ENCODE results near the gene NMNAT1.
"Not testable (repeated sequence)": the region's sequence is repeated elsewhere in the genome, so short reads cannot be mapped to it uniquely, and the experiment has no call there.

Gene NMNAT1

DNA sequence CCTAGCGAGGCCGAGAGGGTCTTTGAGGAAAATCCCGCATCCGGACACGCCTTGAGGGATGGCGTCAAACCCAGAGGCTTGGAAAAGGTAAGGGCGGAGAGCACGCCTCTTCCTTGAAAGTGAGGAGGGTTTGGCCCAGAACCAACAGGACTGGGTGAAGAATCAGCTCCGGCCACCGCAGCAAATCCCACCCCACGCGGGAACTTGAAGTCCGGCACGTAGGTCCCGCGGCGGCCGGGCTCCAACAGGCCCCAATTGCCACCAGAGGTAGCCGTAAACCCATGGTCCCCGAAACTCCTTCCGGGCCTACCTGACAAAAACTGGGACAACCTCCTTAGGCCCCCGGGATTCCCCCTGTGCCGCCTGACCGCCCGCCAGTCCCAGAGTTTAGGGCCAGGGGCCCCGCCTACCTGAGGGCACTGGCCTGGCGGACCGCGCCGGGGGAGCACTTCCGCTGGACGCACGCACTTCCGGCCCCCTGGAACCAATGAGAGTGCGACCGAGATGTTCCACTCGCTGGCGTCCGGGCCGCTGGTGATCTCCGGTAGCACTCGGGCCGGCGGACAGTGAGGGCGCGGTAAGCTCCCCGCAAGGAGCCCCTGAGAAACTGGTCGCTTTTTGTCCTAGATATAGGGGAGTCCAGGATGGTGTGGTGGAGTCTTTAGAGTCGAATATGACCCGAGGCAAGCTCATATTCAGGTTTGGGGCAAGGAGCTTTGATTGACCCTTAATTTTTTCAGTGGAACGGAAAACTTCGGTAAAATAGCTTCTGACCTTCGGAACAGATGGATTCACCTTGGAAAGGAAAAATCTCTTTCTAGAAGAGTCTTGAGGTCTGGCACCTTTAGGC lies at the start of gene NMNAT1, which contains the start of gene LZIC:
TSS of gene NMNAT1 (plus strand) at position 537 of the 850 bp plus-strand sequence. CDS start 28,599 bp downstream, outside the sequence.
TSS of gene LZIC (minus strand) at position 453 of the 850 bp plus-strand sequence. CDS start 6,772 bp downstream, outside the sequence.
- peak; percentile 34 to 96 (median 88) for DNase-seq

DNA sequence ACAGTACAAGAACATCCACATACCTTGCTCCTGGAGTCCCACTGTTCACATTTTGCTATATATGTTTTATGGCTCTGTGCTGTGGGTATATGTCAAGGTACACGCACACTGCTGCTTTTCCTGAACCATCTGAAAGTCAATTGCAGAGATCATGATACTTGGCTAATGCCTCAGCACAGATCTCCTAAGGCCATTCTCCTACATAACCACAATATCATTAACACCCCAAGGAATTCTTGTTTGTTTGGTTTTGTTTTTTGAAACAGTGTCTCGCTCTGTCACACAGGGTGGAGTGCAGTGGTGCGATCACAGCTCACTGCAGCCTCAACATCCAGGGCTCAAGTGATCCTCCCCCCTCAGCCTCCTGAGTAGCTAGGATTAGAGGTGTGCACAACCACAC lies 49.2 kb upstream of the NMNAT1 start:
- no peak for DNase-seq

DNA sequence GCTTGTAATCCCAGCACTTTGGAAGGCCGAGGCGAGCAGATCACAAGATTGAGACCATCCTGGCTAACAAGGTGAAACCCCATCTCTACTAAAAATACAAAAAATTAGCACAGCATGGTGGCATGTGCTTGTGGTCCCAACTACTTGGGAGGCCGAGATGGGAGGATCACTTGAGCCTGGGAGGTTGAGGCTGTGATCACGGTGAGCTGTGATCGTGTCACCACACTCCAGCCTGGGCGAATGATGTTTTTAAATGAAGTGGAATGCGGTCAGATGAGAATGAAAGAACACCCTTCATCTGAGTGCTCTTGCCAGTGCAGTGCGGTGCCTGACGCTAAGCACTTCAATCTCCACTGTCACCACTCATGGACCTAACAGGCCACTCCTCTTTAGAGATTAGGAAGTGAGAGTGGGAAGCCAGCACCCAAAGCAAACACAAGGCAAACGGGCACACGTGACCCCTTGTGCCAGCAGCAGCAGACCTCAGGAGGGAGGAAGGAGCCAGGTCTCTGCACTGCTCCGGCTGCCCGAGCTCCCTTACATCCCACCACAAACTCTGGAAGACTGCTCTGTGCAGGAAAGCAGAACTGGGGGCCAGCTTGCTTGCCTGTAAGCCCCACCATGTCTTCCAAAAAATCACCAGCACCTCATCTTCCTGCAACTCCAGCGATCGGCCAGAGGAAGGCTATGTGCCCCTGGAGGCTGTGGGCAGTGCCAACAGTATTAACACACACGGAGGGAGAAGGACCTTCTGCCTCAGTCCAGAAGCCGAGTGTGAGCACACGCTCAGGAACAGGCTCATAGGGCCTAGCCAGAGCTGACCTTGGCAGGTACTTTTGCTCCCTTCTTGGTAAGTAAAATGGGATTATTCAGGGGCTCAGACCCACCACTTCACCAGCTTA lies 42.9 kb upstream of the NMNAT1 start:
- peak in 40 of 56 donors; percentile 17 to 66 (median 38) for DNase-seq

DNA sequence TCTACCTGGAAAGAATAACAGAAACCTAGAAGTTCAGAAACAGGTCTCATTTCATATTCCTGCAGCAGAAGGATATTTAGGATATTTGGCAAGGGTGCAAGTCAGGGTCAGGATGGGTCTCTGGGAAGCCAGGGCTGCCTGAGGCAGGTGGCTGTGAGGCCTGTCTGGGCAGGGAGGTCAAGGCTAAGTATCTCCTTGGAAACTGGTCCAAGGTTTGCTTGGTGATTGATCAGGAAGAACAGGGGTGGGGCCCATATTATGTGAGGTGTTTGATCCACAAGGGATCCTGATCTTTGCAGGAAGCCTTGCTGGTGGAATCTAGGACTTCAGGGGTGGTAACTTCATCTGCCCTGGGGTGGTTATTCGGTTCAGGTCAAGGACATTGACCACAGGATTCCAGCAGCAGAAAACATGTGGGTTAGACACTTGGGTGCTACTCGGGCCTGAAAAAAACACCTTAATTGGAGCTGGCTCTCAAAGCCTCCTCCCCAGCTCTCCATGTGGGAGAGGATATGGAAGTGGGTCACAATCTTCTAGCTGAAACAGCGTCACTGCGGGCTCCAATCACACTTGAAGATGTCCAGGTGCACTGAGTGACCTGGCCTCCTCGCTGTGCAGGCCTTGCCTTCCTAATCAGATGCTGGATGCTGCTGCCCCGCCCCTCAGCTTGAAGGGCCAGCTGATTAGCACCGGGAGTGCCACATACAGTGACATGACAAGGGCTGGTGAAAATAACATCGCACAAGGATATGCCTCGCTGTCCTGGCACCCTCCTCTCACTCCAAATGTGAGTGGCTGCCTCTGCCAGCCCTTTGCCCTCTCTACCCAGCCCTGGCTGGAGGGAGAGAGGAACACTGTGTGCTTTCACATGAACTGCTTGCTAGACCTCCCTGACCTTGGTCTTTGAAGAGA lies 41.9 kb upstream of the NMNAT1 start:
- DNase-seq, result peak in 3 of 56 donors; percentile 23 to 30 (median 24)

DNA sequence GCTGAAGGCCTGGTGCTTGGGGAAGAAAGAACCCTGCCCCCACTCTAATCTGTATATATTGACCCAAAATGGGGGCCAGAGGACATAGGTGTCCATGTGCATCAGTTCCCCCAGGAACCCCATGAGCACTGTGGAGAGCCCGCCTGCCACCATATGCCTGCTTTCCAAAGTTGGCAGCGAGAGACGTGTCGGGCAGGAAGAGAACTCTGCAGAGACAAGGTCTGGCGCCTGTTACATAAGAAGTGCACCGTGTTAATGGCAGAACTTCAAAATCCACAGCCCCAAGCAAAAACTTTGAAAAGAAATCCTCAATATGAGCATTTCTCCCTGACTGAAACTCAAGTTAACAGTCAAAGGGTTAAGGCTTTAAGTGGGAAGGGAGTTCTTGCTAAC lies 41.2 kb upstream of the NMNAT1 start:
- DNase-seq, result peak in 3 of 56 donors; percentile 10 to 28 (median 24)

DNA sequence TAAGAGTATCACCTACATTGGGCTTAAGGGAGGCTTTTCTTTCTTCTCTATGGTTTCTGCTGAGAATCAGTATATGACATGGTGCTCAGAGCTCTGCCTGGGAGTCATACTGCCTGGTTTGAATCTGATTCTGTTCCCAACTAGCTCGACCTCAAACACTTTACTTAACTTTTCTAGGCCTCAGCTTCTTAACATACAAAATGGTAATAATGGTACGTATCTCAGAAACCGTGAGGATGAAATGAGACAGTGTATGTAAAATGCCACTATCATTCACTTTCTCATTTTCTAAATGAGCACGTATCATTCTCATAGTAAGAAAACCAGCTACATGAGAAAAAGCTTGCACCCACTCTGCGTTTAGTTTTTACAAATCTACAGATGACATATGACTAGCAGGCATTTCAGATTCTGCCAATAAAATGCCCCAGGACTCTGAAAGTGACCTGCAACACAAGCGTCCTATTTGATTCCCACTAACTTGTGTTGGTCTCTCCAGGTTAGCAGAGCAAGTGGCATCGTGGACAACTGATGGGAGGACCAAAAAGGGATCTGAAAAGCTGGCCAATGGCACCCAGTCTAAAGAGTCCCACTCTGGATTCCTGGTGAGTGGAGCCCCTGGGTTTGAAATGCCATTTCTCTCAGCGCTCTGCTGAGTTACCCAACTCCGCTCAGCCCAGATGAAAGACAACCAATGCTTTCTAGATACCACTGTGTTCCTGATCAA lies 39.3 kb upstream of the NMNAT1 start:
- no peak for DNase-seq

DNA sequence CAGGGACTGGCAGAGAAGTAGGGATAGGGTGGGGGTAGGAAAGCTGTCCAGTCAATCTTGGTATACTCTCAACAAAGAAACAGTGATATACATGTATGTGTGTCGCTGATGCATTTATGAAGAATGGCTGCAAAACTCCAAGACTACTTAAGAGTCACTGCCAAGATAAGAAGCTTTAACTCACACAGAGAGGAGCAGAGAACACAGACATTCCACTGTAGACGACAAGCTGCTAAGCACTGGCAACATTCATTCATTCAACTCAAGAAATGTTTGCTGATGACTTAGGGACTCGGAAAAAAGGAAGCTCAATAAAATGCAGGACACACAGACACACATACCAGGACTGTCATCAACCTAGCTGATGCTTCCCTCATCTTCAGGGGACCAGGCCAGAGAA lies 38.7 kb upstream of the NMNAT1 start:
- DNase-seq, result no peak

DNA sequence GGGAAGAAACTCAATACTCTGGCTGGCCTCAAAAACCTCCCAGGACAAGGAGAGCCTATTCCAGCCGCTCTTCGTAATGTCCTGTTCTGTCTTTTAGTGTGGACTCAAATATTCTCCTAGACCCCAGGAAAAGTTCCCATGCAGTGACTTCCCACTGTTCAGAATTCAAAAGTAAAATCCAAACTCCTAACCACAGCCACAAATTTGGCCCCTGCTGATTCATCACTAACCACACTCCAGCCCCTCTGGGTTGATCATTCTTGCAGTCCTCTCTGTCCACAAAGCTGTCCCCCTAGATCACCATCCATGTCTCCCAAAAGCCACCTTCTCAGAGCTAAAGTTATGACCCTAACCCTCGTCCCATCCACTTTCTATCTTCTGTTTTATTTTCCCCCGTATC lies 38.3 kb upstream of the NMNAT1 start:
- no peak for DNase-seq

DNA sequence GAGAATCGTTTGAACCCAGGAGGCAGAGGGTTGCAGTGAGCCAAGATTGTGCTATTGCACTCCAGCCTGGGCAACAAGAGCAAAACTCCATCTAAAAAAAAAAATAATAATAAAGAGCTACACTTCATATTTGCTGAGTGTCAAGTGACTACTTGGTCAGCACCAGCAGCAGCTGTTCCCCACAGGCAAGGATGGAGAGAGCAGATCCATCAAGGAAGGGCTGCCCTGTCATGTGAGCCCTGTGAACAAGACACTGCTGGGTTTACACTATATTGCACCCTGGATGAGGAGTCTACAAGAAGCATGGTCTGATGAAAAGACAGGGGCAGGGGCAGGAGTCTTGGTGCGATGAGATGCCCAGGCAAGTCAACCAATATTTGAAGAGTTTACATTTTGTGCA lies 36.8 kb upstream of the NMNAT1 start:
- DNase-seq, result no peak

DNA sequence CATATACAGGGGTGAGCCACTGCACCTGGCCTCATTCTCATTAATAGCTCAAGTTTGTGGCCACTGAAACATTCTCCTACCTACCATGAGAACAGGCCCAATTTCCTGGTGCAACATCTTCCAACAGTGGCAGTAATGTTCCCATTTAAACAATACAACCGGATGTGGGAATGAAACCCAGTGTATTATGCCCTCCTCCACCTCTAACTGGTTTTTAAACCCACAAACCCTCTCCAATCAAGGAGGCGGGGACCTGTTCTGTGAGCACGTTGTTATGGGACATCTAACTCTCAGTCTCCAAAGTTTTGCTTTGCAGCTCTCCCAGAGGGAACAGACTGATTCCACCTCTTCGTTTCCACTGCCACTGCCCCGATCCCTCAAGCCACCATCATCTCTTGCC lies 35.8 kb upstream of the NMNAT1 start:
- DNase-seq, result no peak

DNA sequence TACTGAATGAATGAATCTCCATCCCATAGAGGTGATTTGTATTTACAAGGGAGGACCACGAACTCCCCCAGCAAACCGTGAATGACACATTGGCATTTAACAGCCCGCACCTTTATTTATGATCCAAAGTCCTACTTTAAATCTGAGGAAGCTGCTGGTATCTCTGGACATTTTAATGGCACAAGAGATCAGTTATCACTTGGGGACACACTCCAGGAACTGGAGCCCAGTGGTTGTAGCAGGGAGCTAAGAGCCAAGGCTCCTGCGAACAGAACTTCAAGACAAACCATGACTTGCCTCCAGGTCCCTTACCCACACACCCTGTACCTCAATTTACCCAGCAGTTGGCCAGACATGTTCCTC lies 34.4 kb upstream of the NMNAT1 start:
- no peak for DNase-seq

DNA sequence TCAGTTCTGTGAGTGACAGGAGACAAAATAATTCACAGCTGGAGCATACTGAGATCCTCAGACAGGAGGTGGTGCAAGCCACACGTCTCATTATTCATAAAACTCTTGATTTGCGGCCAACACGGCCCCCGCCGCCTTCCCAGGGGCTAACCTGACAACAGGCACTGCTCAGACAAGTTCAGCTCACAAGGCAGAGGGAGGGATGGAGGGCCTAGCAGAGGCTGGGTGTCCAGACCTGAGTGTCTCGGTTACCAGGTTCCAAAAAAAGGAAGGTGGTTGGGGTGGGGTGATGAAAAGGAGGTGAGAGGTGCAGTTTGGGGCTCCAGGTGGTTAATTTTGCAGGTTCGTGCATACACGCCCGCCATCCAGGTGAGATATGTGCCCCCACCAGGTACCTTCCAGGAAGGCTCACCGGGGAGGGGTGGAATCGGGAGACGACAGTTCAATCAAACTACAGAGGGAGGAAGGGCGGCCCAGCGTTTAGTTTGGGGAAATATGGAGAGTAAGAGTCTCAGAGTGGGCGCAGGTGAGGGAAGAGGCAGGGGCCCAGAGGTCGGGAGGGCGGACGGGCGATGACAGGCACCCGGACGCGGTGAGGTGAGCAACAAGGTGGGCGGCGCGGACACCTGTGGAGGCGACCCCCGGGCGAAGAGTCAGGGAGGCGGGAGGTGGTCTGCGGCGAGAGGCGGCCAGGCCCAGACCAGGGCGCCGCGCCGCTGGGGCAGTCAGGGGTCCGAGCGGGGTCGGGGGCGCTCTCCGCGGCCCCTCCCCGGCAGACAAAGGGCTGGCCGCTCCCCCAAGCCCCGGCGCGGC lies 33.8 kb upstream of the NMNAT1 start:
- peak in 9 of 56 donors; percentile 4 to 44 (median 27) for DNase-seq

DNA sequence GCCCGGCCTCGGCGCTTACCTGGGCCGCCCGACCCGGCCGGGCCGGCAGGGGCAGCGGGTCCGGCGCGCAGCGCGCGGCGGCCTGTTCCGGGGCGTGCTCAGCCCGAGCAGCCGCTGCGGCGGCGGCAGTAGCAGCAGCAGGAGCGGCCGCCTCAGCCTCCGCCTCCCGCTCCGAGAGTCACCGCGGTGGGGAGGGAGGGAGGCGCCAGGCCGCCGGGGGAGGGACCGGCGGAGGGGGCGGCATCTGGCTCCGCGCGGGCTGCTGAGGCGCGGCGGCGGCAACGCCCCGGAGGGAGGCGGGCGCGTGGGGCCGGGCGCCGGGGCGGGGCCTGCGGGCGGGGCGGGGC lies 33.2 kb upstream of the NMNAT1 start, which contains the start of gene CTNNBIP1:
TSS of gene CTNNBIP1 (minus strand) at position 194 of the 347 bp plus-strand sequence. CDS start 38,205 bp downstream, outside the sequence.
- DNase-seq, result no peak

DNA sequence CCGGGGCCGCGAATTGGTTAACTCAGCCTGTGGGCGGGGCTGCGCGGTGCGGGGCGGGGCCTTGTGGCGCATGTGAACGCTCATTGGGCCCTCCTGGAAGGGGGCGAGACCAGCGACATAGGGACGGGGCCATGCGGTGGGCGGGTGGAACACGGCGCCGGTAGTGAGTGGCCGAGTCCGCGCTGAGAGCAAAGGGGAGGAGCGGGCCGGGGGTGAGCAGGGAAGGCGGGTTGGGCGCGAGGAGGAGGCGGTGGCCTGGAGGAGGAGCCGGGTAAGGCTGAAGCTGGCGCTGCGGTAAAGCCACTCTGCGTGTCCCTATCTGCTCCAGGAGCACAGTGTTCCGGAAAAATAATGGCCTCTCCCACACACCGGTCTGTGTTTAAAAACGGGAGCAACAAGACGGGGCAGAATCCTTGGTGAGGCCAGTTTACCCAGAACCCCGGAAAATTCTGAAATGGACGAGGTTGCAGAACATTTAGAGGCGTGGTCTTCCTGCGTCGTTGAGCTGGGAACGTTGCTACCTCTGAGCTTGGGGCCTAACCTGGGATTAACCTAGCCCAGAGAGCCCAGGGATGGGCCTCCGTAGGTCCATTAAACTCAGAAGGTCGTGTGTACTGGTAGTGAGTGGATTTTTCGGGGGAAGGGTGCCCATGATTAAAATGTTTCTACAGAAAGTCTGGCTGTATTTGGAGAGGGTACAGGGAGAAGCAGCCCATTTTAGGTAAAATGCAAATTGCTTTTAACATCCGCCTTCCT lies 32.7 kb upstream of the NMNAT1 start:
- DNase-seq, result peak; percentile 83 to 100 (median 99)

DNA sequence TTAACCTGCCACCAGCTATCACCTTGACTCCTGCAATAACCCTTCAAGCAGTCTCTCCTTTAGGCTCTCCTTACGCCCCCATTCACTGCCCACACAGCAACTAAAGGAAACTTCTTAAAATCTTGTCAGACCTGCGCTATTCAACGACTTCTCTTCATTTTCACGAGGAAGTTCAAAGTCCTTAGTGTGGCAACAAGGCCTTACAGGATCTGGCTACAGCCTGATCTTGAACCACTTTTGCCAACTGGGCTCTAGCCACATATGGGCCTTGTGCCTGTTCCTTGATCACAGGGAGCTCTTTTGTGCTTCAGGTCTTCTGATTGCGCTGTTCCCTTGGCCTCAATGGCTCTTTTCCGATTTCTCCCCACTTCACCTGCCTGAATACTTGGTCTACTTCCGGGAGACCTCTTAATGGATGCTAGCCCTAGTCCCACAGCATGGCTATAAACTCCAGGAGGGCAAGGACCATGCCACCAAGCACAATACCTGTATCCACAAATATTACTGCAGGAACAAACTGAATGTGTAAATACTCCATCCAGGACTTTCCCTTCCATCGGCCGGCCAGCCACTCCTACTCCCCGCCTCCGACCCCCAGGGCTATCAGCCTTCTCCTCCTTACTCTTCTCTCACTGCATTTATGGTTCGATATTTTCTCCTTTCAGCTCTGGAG lies 30.9 kb upstream of the NMNAT1 start:
- no peak for DNase-seq

DNA sequence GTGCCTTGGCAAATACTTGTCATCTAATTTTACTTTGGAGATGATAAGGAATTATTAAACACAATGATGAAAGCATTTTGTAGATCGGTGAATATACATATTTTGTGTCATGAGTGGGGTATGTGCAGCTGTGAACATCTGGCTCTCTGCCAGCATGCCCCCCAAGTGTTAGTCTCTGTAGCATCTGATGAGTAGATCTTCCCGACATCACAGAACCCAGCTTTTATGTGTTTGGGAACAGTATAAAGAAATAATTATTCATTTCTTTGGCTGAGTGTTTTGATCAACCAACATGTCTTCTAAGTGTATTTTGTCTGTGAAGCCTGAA lies 28.7 kb upstream of the NMNAT1 start:
- peak in 3 of 56 donors; percentile 4 to 19 (median 16) for DNase-seq

DNA sequence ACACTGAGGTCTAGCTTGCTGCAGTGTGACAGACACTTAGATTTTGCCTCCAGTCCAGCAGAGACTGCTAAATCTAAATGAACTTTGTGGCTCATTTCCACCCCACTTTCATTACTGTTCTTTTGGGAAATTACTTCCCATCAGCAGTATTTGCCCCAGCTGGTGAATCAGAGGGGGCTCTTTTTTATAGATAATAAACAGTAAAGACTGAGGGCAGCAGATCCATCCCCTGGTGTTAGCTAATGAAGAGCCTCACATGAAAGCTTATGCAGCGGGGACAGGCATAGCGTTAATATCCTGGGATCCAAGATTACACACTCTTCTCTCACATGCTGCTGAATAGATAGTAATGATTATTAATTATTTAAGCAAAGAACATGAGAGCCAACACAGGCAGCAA lies 26.8 kb upstream of the NMNAT1 start:
- DNase-seq, result no peak

DNA sequence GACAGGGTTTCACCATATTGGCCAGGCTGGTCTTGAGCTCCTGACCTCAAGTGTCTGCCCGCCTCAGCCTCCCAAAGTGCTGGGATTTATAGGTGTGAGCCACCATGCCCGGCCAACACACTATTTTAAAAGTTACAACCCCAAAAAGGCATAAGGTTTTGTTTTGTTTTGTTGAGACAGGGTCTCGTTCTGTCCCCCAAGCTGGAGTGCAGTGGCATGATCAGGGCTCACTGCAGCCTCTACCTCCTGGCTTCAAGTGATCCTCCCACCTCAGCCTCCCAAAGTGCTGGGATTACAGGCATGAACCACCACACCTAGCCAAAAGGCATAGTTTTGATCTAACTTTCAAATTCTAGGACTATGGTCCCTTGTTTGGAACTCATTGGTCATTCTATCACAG lies 25.8 kb upstream of the NMNAT1 start:
- DNase-seq, result not testable (repeated sequence)

Measured in nucleus accumbens (tissue), 56 donors.